NCI-H82 (cell line): Measurements from ENCODE around the gene DUSP10.
A peak's percentile ranks its signal among the peaks of the same experiment; 100 is the strongest.

Experiments used
- DNase-seq: peaks from one replicate; lab custom pipeline; 2025; lab: John Stamatoyannopoulos, UW

DUSP10 gene

GRCh38 chr1:221741703-221742554, at the start of gene DUSP10:
TSS of gene DUSP10 (minus strand) at chr1:221742089. CDS start at chr1:221739744, 2,345 bp downstream.
- DNase-seq: peak; percentile 100

- no peak for DNase-seq
Measured at GRCh38 chr1:221788466-221788865, 46.6 kb upstream of the DUSP10 start.

GRCh38 chr1:221786647-221787046, 44.8 kb upstream of the DUSP10 start:
- no peak for DNase-seq

GRCh38 chr1:221783936-221784335, 42.0 kb upstream of the DUSP10 start:
- DNase-seq: no peak

GRCh38 chr1:221783437-221783836, 41.5 kb upstream of the DUSP10 start:
- no peak for DNase-seq

GRCh38 chr1:221782970-221783369, 41.1 kb upstream of the DUSP10 start:
- no peak for DNase-seq

GRCh38 chr1:221782477-221782876, 40.6 kb upstream of the DUSP10 start:
- no peak for DNase-seq

- DNase-seq: no peak
Measured at GRCh38 chr1:221781102-221781755, 39.3 kb upstream of the DUSP10 start.

GRCh38 chr1:221780175-221780574, 38.3 kb upstream of the DUSP10 start:
- no peak for DNase-seq

- no peak for DNase-seq
Measured at GRCh38 chr1:221779771-221780170, 37.9 kb upstream of the DUSP10 start.

- no peak for DNase-seq
Measured at GRCh38 chr1:221778535-221779142, 36.8 kb upstream of the DUSP10 start.

- no peak for DNase-seq
Measured at GRCh38 chr1:221778125-221778524, 36.2 kb upstream of the DUSP10 start.

- DNase-seq: no peak
Measured at GRCh38 chr1:221777431-221778072, 35.7 kb upstream of the DUSP10 start.

GRCh38 chr1:221776495-221777301, 34.8 kb upstream of the DUSP10 start:
- DNase-seq: no peak

GRCh38 chr1:221775206-221775605, 33.3 kb upstream of the DUSP10 start:
- no peak for DNase-seq

- no peak for DNase-seq
Measured at GRCh38 chr1:221774054-221774842, 32.4 kb upstream of the DUSP10 start.

- peak; percentile 16 for DNase-seq
Measured at GRCh38 chr1:221773383-221773782, 31.5 kb upstream of the DUSP10 start.

- no peak for DNase-seq
Measured at GRCh38 chr1:221772117-221772516, 30.2 kb upstream of the DUSP10 start.

GRCh38 chr1:221768444-221769066, 26.7 kb upstream of the DUSP10 start:
- no peak for DNase-seq

- DNase-seq: no peak
Measured at GRCh38 chr1:221766210-221766609, 24.3 kb upstream of the DUSP10 start.
